GM13976 (cell line): ENCODE results near the gene GORASP1.

ENCODE experiments used
- DNase-seq: peaks from one replicate; pipeline ENCODE4 v3.0.0; 2012; ENCODE audit warnings: low spot score
- CTCF ChIP-seq: IDR thresholded peaks from 2 replicates; pipeline ENCODE4 v1.5.1; 2012; ENCODE audit warnings: borderline replicate concordance, mild to moderate bottlenecking; ENCODE audit not compliant: insufficient read depth; ENCODE audit errors: extremely low read depth, missing control alignments, control extremely low read depth
- in situ Hi-C: fragments of 300-500 bp; cut with MboI; formaldehyde crosslinking; loops from one replicate; pipeline ENCODE4 v1.12.0; 2022; ENCODE audit warnings: low sequenced_read_pairs, mixed read lengths, inconsistent platforms; ENCODE audit not compliant: unreplicated experiment

GORASP1 gene

GRCh38 chr3:39139442-39139841, 32.0 kb upstream of the GORASP1 start:
- in situ Hi-C loops, result no loop called here
- no peak for DNase-seq
- TF ChIP-seq CTCF, result no peak

GRCh38 chr3:39138804-39139415, 31.5 kb upstream of the GORASP1 start:
- no peak for TF ChIP-seq CTCF
- peak; percentile 39 for DNase-seq
- in situ Hi-C loops, result no loop called here

- in situ Hi-C loops, result no loop called here
- no peak for DNase-seq
- TF ChIP-seq CTCF, result no peak
Measured at GRCh38 chr3:39137991-39138803, 30.8 kb upstream of the GORASP1 start.

GRCh38 chr3:39137435-39137936, 30.1 kb upstream of the GORASP1 start:
- in situ Hi-C loops, result no loop called here
- no peak for TF ChIP-seq CTCF
- no peak for DNase-seq

GRCh38 chr3:39136533-39137434, 29.4 kb upstream of the GORASP1 start:
- in situ Hi-C loops, result no loop called here
- no peak for TF ChIP-seq CTCF
- peak; percentile 23 for DNase-seq

GRCh38 chr3:39135170-39135805, 27.9 kb upstream of the GORASP1 start:
- no peak for TF ChIP-seq CTCF
- no peak for DNase-seq
- in situ Hi-C loops, result no loop called here
